ENCODE measurements around the gene LDHD. TPM values are rescaled to one million over a fixed set of nuclear protein-coding genes. Genes with fewer than 3 reads are reported as not detected.

Gene LDHD
- total and polyA plus RNA-seq, 2 of the 13 experiments (the other 11 are each of a cell fraction or from before 2014, with no cell fraction given), result 9.1 to 9.8 TPM

DNA sequence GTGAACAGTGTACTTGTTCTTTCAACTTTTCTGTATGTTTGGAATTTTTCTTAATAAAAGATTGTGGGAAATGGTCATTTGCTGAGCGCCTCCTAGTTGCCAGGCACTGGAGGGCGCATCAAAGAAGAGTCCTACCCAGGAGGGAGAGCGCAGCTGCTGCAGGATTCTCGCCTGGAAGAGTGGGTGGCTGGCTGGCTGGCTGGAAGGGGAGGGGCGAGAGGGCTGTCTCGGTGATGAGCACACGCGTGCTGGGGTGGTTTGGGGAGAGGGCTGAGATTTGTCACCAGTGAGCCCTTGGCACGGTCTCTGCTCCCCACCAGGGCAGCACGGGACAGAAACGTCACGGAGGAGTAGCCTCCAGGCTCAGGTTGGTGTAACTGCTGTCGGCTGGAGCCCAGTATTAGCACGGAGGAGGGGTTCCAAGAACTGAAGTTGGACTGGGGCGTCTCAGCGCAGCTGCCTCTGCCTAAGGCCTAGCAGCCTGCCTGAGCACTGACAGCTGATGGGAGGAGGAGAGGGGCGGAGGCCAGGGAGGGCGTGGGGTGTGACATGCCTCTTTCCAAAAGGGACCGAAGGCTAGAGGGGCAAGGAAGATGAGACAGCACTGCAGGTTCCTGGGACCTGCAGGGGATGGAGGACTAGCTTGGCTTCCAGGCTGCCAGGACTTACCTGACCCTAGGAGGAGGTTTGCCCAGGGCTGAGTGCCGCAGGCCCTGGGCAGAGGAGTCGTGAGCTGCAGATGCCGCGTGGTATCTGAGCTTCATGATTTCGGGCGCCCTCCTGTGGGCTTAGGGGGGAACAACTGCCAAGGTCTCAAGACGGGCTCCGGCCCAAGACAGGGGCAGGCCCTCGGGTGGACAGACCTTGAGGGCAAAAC, 5.7 kb downstream of the LDHD start (continued):
- TF ChIP-seq, protein P1, sequence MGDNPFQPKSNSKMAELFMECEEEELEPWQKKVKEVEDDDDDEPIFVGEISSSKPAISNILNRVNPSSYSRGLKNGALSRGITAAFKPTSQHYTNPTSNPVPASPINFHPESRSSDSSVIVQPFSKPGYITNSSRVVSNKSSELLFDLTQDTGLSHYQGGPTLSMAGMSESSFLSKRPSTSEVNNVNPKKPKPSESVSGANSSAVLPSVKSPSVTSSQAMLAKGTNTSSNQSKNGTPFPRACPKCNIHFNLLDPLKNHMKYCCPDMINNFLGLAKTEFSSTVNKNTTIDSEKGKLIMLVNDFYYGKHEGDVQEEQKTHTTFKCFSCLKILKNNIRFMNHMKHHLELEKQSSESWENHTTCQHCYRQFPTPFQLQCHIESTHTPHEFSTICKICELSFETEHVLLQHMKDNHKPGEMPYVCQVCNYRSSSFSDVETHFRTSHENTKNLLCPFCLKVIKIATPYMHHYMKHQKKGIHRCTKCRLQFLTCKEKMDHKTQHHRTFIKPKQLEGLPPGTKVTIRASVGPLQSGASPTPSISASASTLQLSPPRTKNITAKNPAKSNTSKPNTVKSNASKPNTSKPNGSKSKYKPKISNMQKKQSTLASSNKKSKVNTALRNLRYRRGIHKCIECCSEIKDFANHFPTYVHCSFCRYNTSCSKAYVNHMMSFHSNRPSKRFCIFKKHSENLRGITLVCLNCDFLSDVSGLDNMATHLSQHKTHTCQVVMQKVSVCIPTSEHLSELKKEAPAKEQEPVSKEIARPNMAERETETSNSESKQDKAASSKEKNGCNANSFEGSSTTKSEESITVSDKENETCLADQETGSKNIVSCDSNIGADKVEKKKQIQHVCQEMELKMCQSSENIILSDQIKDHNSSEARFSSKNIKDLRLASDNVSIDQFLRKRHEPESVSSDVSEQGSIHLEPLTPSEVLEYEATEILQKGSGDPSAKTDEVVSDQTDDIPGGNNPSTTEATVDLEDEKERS (CRISPR knock-in tag; IDR thresholded peaks at IDR 0.05), result peak; percentile 79
- no peak; the same call in 1 of the 2 replicates for TF ChIP-seq ZNF615 (CRISPR knock-in tag; IDR thresholded peaks at IDR 0.05; ENCODE audit: borderline replicate concordance)
- no peak for TF ChIP-seq RFXANK (CRISPR knock-in tag; IDR thresholded peaks at IDR 0.05)
- TF ChIP-seq, protein P2, sequence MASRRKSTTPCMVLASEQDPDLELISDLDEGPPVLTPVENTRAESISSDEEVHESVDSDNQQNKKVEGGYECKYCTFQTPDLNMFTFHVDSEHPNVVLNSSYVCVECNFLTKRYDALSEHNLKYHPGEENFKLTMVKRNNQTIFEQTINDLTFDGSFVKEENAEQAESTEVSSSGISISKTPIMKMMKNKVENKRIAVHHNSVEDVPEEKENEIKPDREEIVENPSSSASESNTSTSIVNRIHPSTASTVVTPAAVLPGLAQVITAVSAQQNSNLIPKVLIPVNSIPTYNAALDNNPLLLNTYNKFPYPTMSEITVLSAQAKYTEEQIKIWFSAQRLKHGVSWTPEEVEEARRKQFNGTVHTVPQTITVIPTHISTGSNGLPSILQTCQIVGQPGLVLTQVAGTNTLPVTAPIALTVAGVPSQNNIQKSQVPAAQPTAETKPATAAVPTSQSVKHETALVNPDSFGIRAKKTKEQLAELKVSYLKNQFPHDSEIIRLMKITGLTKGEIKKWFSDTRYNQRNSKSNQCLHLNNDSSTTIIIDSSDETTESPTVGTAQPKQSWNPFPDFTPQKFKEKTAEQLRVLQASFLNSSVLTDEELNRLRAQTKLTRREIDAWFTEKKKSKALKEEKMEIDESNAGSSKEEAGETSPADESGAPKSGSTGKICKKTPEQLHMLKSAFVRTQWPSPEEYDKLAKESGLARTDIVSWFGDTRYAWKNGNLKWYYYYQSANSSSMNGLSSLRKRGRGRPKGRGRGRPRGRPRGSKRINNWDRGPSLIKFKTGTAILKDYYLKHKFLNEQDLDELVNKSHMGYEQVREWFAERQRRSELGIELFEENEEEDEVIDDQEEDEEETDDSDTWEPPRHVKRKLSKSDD (CRISPR knock-in tag; IDR thresholded peaks at IDR 0.05; ENCODE audit: low read depth), result no peak
- TF ChIP-seq ZNF337 (CRISPR knock-in tag; IDR thresholded peaks at IDR 0.05; ENCODE audit: borderline replicate concordance, low read depth), result no peak
- TF ChIP-seq ZNF44 (CRISPR knock-in tag; IDR thresholded peaks at IDR 0.05), result no peak
- TF ChIP-seq, protein P3, sequence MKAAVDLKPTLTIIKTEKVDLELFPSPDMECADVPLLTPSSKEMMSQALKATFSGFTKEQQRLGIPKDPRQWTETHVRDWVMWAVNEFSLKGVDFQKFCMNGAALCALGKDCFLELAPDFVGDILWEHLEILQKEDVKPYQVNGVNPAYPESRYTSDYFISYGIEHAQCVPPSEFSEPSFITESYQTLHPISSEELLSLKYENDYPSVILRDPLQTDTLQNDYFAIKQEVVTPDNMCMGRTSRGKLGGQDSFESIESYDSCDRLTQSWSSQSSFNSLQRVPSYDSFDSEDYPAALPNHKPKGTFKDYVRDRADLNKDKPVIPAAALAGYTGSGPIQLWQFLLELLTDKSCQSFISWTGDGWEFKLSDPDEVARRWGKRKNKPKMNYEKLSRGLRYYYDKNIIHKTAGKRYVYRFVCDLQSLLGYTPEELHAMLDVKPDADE (CRISPR knock-in tag; IDR thresholded peaks at IDR 0.05), result no peak
- no peak for TF ChIP-seq NFYB (CRISPR knock-in tag; IDR thresholded peaks at IDR 0.05)
- TF ChIP-seq ZNF720 (CRISPR knock-in tag; IDR thresholded peaks at IDR 0.05), result no peak
- TF ChIP-seq HMGA1 (CRISPR knock-in tag; conservative IDR thresholded peaks at IDR 0.05), result no peak
- TF ChIP-seq, protein P4, sequence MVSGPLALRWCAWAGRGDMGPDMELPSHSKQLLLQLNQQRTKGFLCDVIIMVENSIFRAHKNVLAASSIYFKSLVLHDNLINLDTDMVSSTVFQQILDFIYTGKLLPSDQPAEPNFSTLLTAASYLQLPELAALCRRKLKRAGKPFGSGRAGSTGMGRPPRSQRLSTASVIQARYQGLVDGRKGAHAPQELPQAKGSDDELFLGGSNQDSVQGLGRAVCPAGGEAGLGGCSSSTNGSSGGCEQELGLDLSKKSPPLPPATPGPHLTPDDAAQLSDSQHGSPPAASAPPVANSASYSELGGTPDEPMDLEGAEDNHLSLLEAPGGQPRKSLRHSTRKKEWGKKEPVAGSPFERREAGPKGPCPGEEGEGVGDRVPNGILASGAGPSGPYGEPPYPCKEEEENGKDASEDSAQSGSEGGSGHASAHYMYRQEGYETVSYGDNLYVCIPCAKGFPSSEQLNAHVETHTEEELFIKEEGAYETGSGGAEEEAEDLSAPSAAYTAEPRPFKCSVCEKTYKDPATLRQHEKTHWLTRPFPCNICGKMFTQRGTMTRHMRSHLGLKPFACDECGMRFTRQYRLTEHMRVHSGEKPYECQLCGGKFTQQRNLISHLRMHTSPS (CRISPR knock-in tag; IDR thresholded peaks at IDR 0.05; ENCODE audit: low read depth), result 0 out of 2 replicates have a peak, but pooled peaks have one; percentile 51
- TF ChIP-seq, protein P5, sequence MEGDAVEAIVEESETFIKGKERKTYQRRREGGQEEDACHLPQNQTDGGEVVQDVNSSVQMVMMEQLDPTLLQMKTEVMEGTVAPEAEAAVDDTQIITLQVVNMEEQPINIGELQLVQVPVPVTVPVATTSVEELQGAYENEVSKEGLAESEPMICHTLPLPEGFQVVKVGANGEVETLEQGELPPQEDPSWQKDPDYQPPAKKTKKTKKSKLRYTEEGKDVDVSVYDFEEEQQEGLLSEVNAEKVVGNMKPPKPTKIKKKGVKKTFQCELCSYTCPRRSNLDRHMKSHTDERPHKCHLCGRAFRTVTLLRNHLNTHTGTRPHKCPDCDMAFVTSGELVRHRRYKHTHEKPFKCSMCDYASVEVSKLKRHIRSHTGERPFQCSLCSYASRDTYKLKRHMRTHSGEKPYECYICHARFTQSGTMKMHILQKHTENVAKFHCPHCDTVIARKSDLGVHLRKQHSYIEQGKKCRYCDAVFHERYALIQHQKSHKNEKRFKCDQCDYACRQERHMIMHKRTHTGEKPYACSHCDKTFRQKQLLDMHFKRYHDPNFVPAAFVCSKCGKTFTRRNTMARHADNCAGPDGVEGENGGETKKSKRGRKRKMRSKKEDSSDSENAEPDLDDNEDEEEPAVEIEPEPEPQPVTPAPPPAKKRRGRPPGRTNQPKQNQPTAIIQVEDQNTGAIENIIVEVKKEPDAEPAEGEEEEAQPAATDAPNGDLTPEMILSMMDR (CRISPR knock-in tag; IDR thresholded peaks at IDR 0.05), result peak; percentile 98
- TF ChIP-seq TP53 (CRISPR knock-in tag; conservative IDR thresholded peaks at IDR 0.05), result no peak
- no peak for TF ChIP-seq ZNF878 (CRISPR knock-in tag; IDR thresholded peaks at IDR 0.05)
- no peak for TF ChIP-seq EED (CRISPR knock-in tag; IDR thresholded peaks at IDR 0.05)
- no peak for TF ChIP-seq SRY (CRISPR knock-in tag; IDR thresholded peaks at IDR 0.05)
- peak; percentile 87; the same call in 1 of the 2 replicates for TF ChIP-seq KDM3A (CRISPR knock-in tag; IDR thresholded peaks at IDR 0.05; ENCODE audit: low read depth)
